Liver (tissue), 3 donors: ENCODE results near the gene RGS14.

Experiments
- EGR1 ChIP-seq, 2 donors: IDR thresholded peaks; 2 replicates each; pipeline ENCODE4 v1.6.1; 2016 to 2018; ENCODE audit warnings: antibody characterized with exemption in 2 of 2, low read depth in 2 of 2
- FOXA1 ChIP-seq: IDR thresholded peaks from 2 replicates; pipeline ENCODE4 v1.6.1; 2016; ENCODE audit warnings: antibody characterized with exemption
- HNF4A ChIP-seq, 2 donors: conservative IDR thresholded peaks; 2 replicates each; pipeline ENCODE4 v1.6.1; 2016; ENCODE audit warnings: antibody characterized with exemption in 2 of 2, mild to moderate bottlenecking in 2 of 2
- JUND ChIP-seq, 2 donors: IDR thresholded peaks; 2 replicates each; pipeline ENCODE4 v1.6.1; 2016; ENCODE audit warnings: antibody characterized with exemption in 2 of 2
- YY1 ChIP-seq: IDR thresholded peaks from 2 replicates; pipeline ENCODE4 v1.6.1; 2016; ENCODE audit warnings: antibody characterized with exemption, mild to moderate bottlenecking
- TF ChIP-seq, protein P1 (sequence below): IDR thresholded peaks from 2 replicates; pipeline ENCODE4 v1.6.1; 2016; ENCODE audit warnings: antibody characterized with exemption
- TF ChIP-seq, protein P2 (sequence below): fragments of 150-350 bp; IDR thresholded peaks from 2 replicates; pipeline ENCODE4 v1.5.1; 2017; ENCODE audit warnings: improper control_type of control experiment, low read depth, low read length; ENCODE audit not compliant: missing input control
- TF ChIP-seq, protein P3 (sequence below): IDR thresholded peaks from 2 replicates; pipeline ENCODE4 v1.6.1; 2016; ENCODE audit warnings: antibody characterized with exemption
- donor health status: healthy.
- donor health status: healthy.

DNA sequence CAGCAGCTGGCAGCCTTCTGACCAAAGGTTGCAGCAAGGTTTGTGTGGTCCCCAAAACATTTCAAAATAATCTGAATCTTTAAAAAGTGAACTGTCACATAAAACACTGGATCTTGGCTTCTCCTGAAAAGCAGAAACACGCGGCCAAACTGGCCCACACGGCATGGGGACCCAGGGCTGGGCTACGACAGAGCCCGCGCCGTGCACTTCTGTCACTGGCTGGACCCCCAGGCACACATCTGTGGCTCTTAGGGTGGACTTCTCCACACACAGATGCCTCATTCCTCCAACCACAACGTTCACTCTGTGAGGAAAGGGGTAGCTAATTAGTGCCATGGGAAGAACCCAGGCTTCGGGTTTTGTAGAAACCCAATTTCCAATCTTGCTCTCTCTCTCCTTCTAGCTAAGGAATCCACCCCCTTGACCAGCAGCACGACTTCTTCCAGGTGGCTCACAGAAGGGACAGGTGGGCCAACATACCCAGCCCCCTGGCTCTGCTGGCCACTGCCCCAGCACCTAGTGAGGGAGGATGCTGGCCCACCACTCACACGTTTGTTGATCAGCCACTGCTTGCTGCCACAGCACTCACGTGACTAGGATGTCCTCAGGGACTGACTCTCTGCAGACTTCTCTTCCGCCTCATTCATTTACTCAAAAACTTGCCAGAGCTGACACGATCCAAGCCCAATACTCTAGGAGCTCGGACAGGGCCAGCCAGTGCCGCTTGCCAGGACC lies 24.1 kb upstream of the RGS14 start:
- TF ChIP-seq, protein P1, sequence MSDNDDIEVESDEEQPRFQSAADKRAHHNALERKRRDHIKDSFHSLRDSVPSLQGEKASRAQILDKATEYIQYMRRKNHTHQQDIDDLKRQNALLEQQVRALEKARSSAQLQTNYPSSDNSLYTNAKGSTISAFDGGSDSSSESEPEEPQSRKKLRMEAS: no peak
- TF ChIP-seq, protein P2, sequence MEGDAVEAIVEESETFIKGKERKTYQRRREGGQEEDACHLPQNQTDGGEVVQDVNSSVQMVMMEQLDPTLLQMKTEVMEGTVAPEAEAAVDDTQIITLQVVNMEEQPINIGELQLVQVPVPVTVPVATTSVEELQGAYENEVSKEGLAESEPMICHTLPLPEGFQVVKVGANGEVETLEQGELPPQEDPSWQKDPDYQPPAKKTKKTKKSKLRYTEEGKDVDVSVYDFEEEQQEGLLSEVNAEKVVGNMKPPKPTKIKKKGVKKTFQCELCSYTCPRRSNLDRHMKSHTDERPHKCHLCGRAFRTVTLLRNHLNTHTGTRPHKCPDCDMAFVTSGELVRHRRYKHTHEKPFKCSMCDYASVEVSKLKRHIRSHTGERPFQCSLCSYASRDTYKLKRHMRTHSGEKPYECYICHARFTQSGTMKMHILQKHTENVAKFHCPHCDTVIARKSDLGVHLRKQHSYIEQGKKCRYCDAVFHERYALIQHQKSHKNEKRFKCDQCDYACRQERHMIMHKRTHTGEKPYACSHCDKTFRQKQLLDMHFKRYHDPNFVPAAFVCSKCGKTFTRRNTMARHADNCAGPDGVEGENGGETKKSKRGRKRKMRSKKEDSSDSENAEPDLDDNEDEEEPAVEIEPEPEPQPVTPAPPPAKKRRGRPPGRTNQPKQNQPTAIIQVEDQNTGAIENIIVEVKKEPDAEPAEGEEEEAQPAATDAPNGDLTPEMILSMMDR: no peak
- TF ChIP-seq JUND (IDR thresholded peaks at IDR 0.05): no peak
- TF ChIP-seq FOXA1: no peak
- TF ChIP-seq YY1: no peak
- no peak for TF ChIP-seq EGR1 (IDR thresholded peaks at IDR 0.05; ENCODE audit: low read depth in 2 of 2)
- TF ChIP-seq, protein P3, sequence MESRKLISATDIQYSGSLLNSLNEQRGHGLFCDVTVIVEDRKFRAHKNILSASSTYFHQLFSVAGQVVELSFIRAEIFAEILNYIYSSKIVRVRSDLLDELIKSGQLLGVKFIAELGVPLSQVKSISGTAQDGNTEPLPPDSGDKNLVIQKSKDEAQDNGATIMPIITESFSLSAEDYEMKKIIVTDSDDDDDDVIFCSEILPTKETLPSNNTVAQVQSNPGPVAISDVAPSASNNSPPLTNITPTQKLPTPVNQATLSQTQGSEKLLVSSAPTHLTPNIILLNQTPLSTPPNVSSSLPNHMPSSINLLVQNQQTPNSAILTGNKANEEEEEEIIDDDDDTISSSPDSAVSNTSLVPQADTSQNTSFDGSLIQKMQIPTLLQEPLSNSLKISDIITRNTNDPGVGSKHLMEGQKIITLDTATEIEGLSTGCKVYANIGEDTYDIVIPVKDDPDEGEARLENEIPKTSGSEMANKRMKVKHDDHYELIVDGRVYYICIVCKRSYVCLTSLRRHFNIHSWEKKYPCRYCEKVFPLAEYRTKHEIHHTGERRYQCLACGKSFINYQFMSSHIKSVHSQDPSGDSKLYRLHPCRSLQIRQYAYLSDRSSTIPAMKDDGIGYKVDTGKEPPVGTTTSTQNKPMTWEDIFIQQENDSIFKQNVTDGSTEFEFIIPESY: no peak
- no peak for TF ChIP-seq HNF4A (conservative IDR thresholded peaks at IDR 0.05)
